SK-N-SH (cell line): Measurements from ENCODE around the gene UTRN. TPM values are rescaled to one million over a fixed set of nuclear protein-coding genes. Genes with fewer than 3 reads are reported as not detected.

Experiments
- CTCF ChIA-PET: fragments of 300-600, 350-600 bp; formaldehyde crosslinking; extraction: SDS; loops from one replicate; lab custom pipeline; 2021; lab: Yijun Ruan, JAX
- POLR2A ChIA-PET: fragments of 350-600 bp; sonication (Branson Sonifier 250); formaldehyde crosslinking; extraction: SDS; loops from one replicate; lab custom pipeline; 2020; ENCODE audit warnings: antibody characterized with exemption, inconsistent platforms; lab: Yijun Ruan, JAX
- DNase-seq: peaks from one replicate; pipeline ENCODE4 v3.0.0; 2012
- H2AFZ ChIP-seq: fragments of 200-600 bp; sonication (generic); 2 replicates; pipeline ENCODE4 v1.8.1; 2016; ENCODE audit warnings: antibody characterized with exemption, mild to moderate bottlenecking, low read depth
- H3F3A ChIP-seq: fragments of 200-600 bp; sonication (generic); replicated peaks from 2 replicates; pipeline ENCODE3; 2016; ENCODE audit warnings: antibody characterized with exemption, mild to moderate bottlenecking; ENCODE audit not compliant: insufficient read depth
- H3K27ac ChIP-seq, 2 experiments: fragments of 200-500 bp in 1 of 2; fragments of 200-600 bp in 1 of 2; sonication (Bioruptor generic) in 1 of 2; sonication (generic), shearing (Covaris generic) in 1 of 2; 2 replicates each; pipeline versions ENCODE4 v1.5.1 to v1.6.1; 2014 to 2016; ENCODE audit warnings: low read depth in 2 of 2, inconsistent platforms in 1 of 2, low read length in 1 of 2, mild to moderate bottlenecking in 1 of 2, mixed read lengths in 1 of 2
- H3K27me3 ChIP-seq: fragments of 200-600 bp; sonication (generic), shearing (Covaris generic); 2 replicates; pipeline ENCODE4 v1.6.1; 2016; ENCODE audit warnings: mixed run types; ENCODE audit not compliant: insufficient read depth
- H3K36me3 ChIP-seq, 2 experiments: fragments of 200-500 bp in 1 of 2; fragments of 200-600 bp in 1 of 2; sonication (Bioruptor generic) in 1 of 2; sonication (generic) in 1 of 2; replicated peaks in 1 of 2; 2 replicates each; pipeline versions ENCODE3 to v1.5.1; 2014 to 2016; ENCODE audit warnings: low read length in 1 of 2, mild to moderate bottlenecking in 1 of 2; ENCODE audit not compliant: insufficient read depth in 2 of 2, control insufficient read depth in 1 of 2
- H3K4me1 ChIP-seq, 2 experiments: fragments of 200-500 bp in 1 of 2; fragments of 200-600 bp in 1 of 2; sonication (Bioruptor generic) in 1 of 2; sonication (generic), shearing (Covaris generic) in 1 of 2; 2 replicates each; pipeline versions ENCODE4 v1.5.1 to v1.6.1; 2014 to 2016; ENCODE audit warnings: low read depth in 1 of 2, low read length in 1 of 2, mixed run types in 1 of 2; ENCODE audit not compliant: insufficient read depth in 2 of 2, control insufficient read depth in 1 of 2
- H3K4me2 ChIP-seq: fragments of 200-600 bp; sonication (generic), shearing (Covaris generic); 2 replicates; pipeline ENCODE4 v1.6.1; 2017; ENCODE audit warnings: mixed run types
- H3K4me3 ChIP-seq, 2 experiments: fragments of 200-500 bp in 1 of 2; fragments of 200-600 bp in 1 of 2; sonication (Bioruptor generic) in 1 of 2; sonication (generic), shearing (Covaris generic) in 1 of 2; 2 replicates each; pipeline versions ENCODE4 v1.5.1 to v1.8.1; 2014 to 2016; ENCODE audit warnings: low read depth in 2 of 2, inconsistent platforms in 1 of 2, low read length in 1 of 2, mild to moderate bottlenecking in 1 of 2, mixed read lengths in 1 of 2, moderate library complexity in 1 of 2
- H3K79me2 ChIP-seq: fragments of 200-600 bp; sonication (generic); 2 replicates; pipeline ENCODE4 v1.8.1; 2017; ENCODE audit warnings: mild to moderate bottlenecking; ENCODE audit not compliant: insufficient read depth
- H3K9ac ChIP-seq: fragments of 200-600 bp; sonication (generic); 2 replicates; pipeline ENCODE4 v1.6.1; 2017; ENCODE audit warnings: mixed run types
- H3K9me2 ChIP-seq: fragments of 200-600 bp; sonication (generic); 2 replicates; pipeline ENCODE4 v1.6.1; 2017; ENCODE audit warnings: mixed run types
- H3K9me3 ChIP-seq: fragments of 200-600 bp; sonication (generic); 2 replicates; pipeline ENCODE4 v1.6.1; 2017; ENCODE audit warnings: mixed run types, mild to moderate bottlenecking, moderate library complexity
- H4K20me1 ChIP-seq: fragments of 200-600 bp; sonication (generic); 2 replicates; pipeline ENCODE4 v1.6.1; 2017; ENCODE audit warnings: mild to moderate bottlenecking, mixed run types; ENCODE audit not compliant: insufficient read depth
- CHD2 ChIP-seq: fragments of 150-350 bp; IDR thresholded peaks from 2 replicates; pipeline ENCODE4 v1.6.1; 2018; ENCODE audit warnings: low read length; ENCODE audit not compliant: partially characterized antibody
- ELF1 ChIP-seq: IDR thresholded peaks from 2 replicates; pipeline ENCODE4 v1.4.0; 2012
- EP300 ChIP-seq, 2 experiments: IDR thresholded peaks; 2 replicates each; pipeline versions ENCODE4 v1.4.0 to v1.6.1; 2012; ENCODE audit warnings: borderline replicate concordance in 1 of 2, low read depth in 1 of 2, low read length in 1 of 2
- EZH2phosphoT487 ChIP-seq: fragments of 200-600 bp; sonication (generic); IDR thresholded peaks from 2 replicates; pipeline ENCODE4 v1.6.1; 2017; ENCODE audit warnings: low read depth, mixed run types, mild to moderate bottlenecking, antibody characterized with exemption, moderate library complexity, borderline replicate concordance
- FOXJ3 ChIP-seq: sonication (generic); formaldehyde crosslinking; IDR thresholded peaks from 2 replicates; pipeline ENCODE4 v1.5.1; 2020; ENCODE audit warnings: mild to moderate bottlenecking, missing genetic modification reagents
- FOXM1 ChIP-seq: IDR thresholded peaks from 2 replicates; pipeline ENCODE4 v1.4.0; 2012; ENCODE audit warnings: low read depth, mild to moderate bottlenecking
- GABPA ChIP-seq: IDR thresholded peaks from 2 replicates; pipeline ENCODE4 v1.4.0; 2012; ENCODE audit warnings: low read depth, mild to moderate bottlenecking
- JUND ChIP-seq: IDR thresholded peaks from 2 replicates; pipeline ENCODE4 v1.4.0; 2012
- MXI1 ChIP-seq: IDR thresholded peaks from 2 replicates; pipeline ENCODE4 v1.6.1; 2012; ENCODE audit warnings: mild to moderate bottlenecking, low read depth, low read length, improper control_type of control experiment
- NFIC ChIP-seq: IDR thresholded peaks from 2 replicates; pipeline ENCODE4 v1.4.0; 2012; ENCODE audit warnings: borderline replicate concordance
- NRF1 ChIP-seq: IDR thresholded peaks from 2 replicates; pipeline ENCODE4 v1.6.1; 2012; ENCODE audit warnings: low read depth, mild to moderate bottlenecking, low read length
- RAD21 ChIP-seq: IDR thresholded peaks from 2 replicates; pipeline ENCODE4 v1.6.1; 2012; ENCODE audit warnings: mild to moderate bottlenecking, low read length
- SIN3A ChIP-seq: IDR thresholded peaks from 2 replicates; pipeline ENCODE4 v1.6.1; 2012; ENCODE audit warnings: low read depth, mild to moderate bottlenecking, low read length, moderate library complexity, borderline replicate concordance
- SMC3 ChIP-seq: IDR thresholded peaks from 2 replicates; pipeline ENCODE4 v1.6.1; 2012; ENCODE audit warnings: low read depth, low read length, improper control_type of control experiment
- TCF12 ChIP-seq: IDR thresholded peaks from 2 replicates; pipeline ENCODE4 v1.4.0; 2012
- TEAD4 ChIP-seq: IDR thresholded peaks from 2 replicates; pipeline ENCODE4 v1.4.0; 2012; ENCODE audit warnings: mild to moderate bottlenecking, borderline replicate concordance; ENCODE audit not compliant: insufficient read depth
- YY1 ChIP-seq: IDR thresholded peaks from 2 replicates; pipeline ENCODE4 v1.4.0; 2012; ENCODE audit warnings: low read depth, mild to moderate bottlenecking
- ZBTB33 ChIP-seq: IDR thresholded peaks from 2 replicates; pipeline ENCODE4 v1.4.0; 2012; ENCODE audit warnings: low read depth, borderline replicate concordance
- whole genome bisulfite sequencing: methylation state at CpG from one replicate; pipeline ENCODE4 v1.1.6; 2017; ENCODE audit warnings: low lambda C conversion rate; 5-methylcytosine and 5-hydroxymethylcytosine counted together
- polyA plus RNA-seq, 3 experiments: library from polyadenylated mRNA; depleted of rRNA; stranded (reverse); fragments of >200 nt; gene quantifications; 2 replicates each; pipeline ENCODE4 v1.2.3, GENCODE V29; 2012
- TF ChIP-seq, protein P1 (sequence below): IDR thresholded peaks from 2 replicates; pipeline ENCODE4 v1.6.1; 2012; ENCODE audit warnings: mild to moderate bottlenecking, low read depth, low read length, moderate library complexity
- TF ChIP-seq, protein P2 (sequence below): fragments of 200-600 bp; sonication (generic); IDR thresholded peaks from 2 replicates; pipeline ENCODE4 v1.6.1; 2017; ENCODE audit warnings: antibody characterized with exemption, mild to moderate bottlenecking, moderate library complexity

Gene UTRN
- polyA plus RNA-seq, 1 of the 3 experiments (the other 2 are of a cell fraction): 6.8 TPM

- Histone ChIP-seq H3K4me1 (no peaks in the 10 kb centered on the region; a peak in 1 of 4 replicates), H3K27me3 (no peaks in the 10 kb centered on the region; the same call in 1 of the 2 replicates), H2AFZ (no peak overlapping the region), H3K4me3 (no peak overlapping the region), H3K27ac (no peak overlapping the region)
- POLR2A ChIA-PET: no interaction called here
- no peak for TF ChIP-seq EP300 (IDR thresholded peaks at IDR 0.05; ENCODE audit: borderline replicate concordance in 1 of 2, low read depth in 1 of 2, low read length in 1 of 2)
- no peak for TF ChIP-seq GABPA
- no peak for TF ChIP-seq YY1
- no peak for TF ChIP-seq NFIC
- TF ChIP-seq, protein P1, sequence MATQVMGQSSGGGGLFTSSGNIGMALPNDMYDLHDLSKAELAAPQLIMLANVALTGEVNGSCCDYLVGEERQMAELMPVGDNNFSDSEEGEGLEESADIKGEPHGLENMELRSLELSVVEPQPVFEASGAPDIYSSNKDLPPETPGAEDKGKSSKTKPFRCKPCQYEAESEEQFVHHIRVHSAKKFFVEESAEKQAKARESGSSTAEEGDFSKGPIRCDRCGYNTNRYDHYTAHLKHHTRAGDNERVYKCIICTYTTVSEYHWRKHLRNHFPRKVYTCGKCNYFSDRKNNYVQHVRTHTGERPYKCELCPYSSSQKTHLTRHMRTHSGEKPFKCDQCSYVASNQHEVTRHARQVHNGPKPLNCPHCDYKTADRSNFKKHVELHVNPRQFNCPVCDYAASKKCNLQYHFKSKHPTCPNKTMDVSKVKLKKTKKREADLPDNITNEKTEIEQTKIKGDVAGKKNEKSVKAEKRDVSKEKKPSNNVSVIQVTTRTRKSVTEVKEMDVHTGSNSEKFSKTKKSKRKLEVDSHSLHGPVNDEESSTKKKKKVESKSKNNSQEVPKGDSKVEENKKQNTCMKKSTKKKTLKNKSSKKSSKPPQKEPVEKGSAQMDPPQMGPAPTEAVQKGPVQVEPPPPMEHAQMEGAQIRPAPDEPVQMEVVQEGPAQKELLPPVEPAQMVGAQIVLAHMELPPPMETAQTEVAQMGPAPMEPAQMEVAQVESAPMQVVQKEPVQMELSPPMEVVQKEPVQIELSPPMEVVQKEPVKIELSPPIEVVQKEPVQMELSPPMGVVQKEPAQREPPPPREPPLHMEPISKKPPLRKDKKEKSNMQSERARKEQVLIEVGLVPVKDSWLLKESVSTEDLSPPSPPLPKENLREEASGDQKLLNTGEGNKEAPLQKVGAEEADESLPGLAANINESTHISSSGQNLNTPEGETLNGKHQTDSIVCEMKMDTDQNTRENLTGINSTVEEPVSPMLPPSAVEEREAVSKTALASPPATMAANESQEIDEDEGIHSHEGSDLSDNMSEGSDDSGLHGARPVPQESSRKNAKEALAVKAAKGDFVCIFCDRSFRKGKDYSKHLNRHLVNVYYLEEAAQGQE: no peak
- TF ChIP-seq FOXJ3: no peak
- no peak for TF ChIP-seq RAD21
- no peak for TF ChIP-seq JUND
- TF ChIP-seq SIN3A: no peak
- TF ChIP-seq SMC3: no peak
- no peak for TF ChIP-seq ZBTB33
- no peak for TF ChIP-seq TEAD4
- no peak for TF ChIP-seq FOXM1
- no peak for TF ChIP-seq ELF1
- no peak for TF ChIP-seq NRF1
- TF ChIP-seq EZH2phosphoT487: no peak
- TF ChIP-seq TCF12: no peak
- TF ChIP-seq, protein P2, sequence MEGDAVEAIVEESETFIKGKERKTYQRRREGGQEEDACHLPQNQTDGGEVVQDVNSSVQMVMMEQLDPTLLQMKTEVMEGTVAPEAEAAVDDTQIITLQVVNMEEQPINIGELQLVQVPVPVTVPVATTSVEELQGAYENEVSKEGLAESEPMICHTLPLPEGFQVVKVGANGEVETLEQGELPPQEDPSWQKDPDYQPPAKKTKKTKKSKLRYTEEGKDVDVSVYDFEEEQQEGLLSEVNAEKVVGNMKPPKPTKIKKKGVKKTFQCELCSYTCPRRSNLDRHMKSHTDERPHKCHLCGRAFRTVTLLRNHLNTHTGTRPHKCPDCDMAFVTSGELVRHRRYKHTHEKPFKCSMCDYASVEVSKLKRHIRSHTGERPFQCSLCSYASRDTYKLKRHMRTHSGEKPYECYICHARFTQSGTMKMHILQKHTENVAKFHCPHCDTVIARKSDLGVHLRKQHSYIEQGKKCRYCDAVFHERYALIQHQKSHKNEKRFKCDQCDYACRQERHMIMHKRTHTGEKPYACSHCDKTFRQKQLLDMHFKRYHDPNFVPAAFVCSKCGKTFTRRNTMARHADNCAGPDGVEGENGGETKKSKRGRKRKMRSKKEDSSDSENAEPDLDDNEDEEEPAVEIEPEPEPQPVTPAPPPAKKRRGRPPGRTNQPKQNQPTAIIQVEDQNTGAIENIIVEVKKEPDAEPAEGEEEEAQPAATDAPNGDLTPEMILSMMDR: no peak
- TF ChIP-seq MXI1: no peak
- no peak for TF ChIP-seq CHD2
- TF ChIP-seq, all 33 proteins: peak for 0
- H4K20me1 ChIP-seq: no peaks in the 10 kb centered on the region
- H3K79me2 ChIP-seq: peaks cover 5% of the 10 kb centered on the region; the same call in 1 of the 2 replicates
- no peak overlapping the region for H3K9ac ChIP-seq
- H3F3A ChIP-seq: peaks cover 3% of the 10 kb centered on the region
- no peaks in the 10 kb centered on the region for H3K36me3 ChIP-seq
- no peaks in the 10 kb centered on the region for H3K9me3 ChIP-seq
- CTCF ChIA-PET: no interaction called here
- WGBS: 29% methylated on average over 1 of the region's 1 CpG
- DNase-seq: no peak
- no peaks in the 10 kb centered on the region for H3K9me2 ChIP-seq
- H3K4me2 ChIP-seq: no peak overlapping the region
Measured at GRCh38 chr6:144325232-144325631, 40.1 kb downstream of the UTRN start.
